ENCODE data around the gene ADM2. TPM values are rescaled to one million over a fixed set of nuclear protein-coding genes. Genes with fewer than 3 reads are reported as not detected.
A peak's percentile ranks its signal among the peaks of the same experiment; 100 is the strongest.

Gene ADM2
- total RNA-seq, 1 experiment from 2014 or later = 10.9 TPM

DNA sequence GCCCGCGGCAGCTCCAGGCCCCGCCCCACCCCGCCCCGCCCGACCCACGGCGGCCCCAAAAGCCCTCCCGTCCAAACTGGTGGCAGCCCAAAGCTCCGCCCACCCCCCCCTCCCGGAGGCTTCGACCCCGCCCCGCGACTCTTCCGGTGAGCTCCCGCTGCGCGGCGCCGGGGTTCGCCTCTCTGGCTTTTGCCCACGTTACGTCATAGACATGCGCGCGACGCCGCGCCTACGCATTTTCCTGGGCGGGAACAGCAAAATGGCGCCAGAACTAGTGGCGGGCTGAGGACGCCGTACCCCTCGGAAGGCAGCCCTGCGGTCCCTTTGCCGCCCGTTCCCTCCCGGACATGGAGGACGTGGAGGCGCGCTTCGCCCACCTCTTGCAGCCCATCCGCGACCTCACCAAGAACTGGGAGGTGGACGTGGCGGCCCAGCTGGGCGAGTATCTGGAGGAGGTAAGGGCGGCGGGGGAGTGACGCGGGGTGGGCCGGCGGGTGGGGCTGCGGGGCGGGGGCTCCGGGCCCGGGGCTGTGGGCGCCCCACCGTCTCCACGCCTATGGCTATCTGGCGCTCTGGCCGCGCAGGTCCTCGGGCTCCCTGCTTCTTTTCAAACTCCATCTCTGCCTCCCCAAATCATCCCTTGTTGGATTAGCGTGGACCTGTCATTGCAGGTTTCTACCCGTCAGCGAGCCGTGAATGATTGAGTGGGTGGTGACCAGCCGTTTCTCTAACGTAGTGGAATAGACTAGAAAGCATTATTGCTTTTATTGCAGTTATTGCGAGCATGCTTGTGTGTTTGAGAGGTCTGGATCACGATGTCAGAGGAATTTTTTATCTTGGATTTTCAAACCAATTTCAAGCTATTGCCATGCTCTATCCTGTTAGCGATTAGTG, 26.9 kb downstream of the ADM2 start, which contains the start of gene NCAPH2:
Gene NCAPH2, plus strand, starts transcription at position 234 of the 894 bp plus-strand sequence. Its CDS starts 114 bp downstream, at position 348.
- H3K27me3 Mint-ChIP-seq (ENCODE audit: low read depth) = no peaks in the 10 kb centered on the region
- ATAC-seq (peak; percentile 75), DNase-seq (ENCODE audit: low spot score) (peak; percentile 97)
- H3K36me3 Mint-ChIP-seq = no peaks in the 10 kb centered on the region
- no peaks in the 10 kb centered on the region for H3K9me3 Mint-ChIP-seq
- H3K4me3 Mint-ChIP-seq = peak within 1 kb of the TSS; percentile 93
- CTCF ChIA-PET = interaction anchor here (0.6 to 3.0 kb wide), 22 partner anchors 11 to 449 kb away, joined by 3 to 60 read pairs (median 4); partner anchors contain the start of genes ARSA, SCO2 and SYCE3
- peak within 1 kb of the TSS; percentile 98 for H3K27ac Mint-ChIP-seq
- POLR2A ChIA-PET = interaction anchor here (0.7 to 1.3 kb wide), 3 partner anchors 17 to 75 kb away, joined by 3 to 13 read pairs (median 6); partner anchors contain the start of genes CHKB and SCO2
- H3K4me1 Mint-ChIP-seq = peaks cover 10% of the 10 kb centered on the region
- TF ChIP-seq ZNF671 (CRISPR knock-in tag; IDR thresholded peaks at IDR 0.05) = no peak
- no peak for TF ChIP-seq NFATC4 (CRISPR knock-in tag; IDR thresholded peaks at IDR 0.05)
- no peak for TF ChIP-seq GTF2I (CRISPR knock-in tag; conservative IDR thresholded peaks at IDR 0.05)
- TF ChIP-seq ZNF263 (CRISPR knock-in tag; IDR thresholded peaks at IDR 0.05; ENCODE audit: low read depth) = no peak
- TF ChIP-seq, protein P1, sequence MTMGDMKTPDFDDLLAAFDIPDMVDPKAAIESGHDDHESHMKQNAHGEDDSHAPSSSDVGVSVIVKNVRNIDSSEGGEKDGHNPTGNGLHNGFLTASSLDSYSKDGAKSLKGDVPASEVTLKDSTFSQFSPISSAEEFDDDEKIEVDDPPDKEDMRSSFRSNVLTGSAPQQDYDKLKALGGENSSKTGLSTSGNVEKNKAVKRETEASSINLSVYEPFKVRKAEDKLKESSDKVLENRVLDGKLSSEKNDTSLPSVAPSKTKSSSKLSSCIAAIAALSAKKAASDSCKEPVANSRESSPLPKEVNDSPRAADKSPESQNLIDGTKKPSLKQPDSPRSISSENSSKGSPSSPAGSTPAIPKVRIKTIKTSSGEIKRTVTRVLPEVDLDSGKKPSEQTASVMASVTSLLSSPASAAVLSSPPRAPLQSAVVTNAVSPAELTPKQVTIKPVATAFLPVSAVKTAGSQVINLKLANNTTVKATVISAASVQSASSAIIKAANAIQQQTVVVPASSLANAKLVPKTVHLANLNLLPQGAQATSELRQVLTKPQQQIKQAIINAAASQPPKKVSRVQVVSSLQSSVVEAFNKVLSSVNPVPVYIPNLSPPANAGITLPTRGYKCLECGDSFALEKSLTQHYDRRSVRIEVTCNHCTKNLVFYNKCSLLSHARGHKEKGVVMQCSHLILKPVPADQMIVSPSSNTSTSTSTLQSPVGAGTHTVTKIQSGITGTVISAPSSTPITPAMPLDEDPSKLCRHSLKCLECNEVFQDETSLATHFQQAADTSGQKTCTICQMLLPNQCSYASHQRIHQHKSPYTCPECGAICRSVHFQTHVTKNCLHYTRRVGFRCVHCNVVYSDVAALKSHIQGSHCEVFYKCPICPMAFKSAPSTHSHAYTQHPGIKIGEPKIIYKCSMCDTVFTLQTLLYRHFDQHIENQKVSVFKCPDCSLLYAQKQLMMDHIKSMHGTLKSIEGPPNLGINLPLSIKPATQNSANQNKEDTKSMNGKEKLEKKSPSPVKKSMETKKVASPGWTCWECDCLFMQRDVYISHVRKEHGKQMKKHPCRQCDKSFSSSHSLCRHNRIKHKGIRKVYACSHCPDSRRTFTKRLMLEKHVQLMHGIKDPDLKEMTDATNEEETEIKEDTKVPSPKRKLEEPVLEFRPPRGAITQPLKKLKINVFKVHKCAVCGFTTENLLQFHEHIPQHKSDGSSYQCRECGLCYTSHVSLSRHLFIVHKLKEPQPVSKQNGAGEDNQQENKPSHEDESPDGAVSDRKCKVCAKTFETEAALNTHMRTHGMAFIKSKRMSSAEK (CRISPR knock-in tag; IDR thresholded peaks at IDR 0.05; ENCODE audit: borderline replicate concordance) = no peak
- TF ChIP-seq RORB (CRISPR knock-in tag; IDR thresholded peaks at IDR 0.05) = no peak
- TF ChIP-seq, protein P2, sequence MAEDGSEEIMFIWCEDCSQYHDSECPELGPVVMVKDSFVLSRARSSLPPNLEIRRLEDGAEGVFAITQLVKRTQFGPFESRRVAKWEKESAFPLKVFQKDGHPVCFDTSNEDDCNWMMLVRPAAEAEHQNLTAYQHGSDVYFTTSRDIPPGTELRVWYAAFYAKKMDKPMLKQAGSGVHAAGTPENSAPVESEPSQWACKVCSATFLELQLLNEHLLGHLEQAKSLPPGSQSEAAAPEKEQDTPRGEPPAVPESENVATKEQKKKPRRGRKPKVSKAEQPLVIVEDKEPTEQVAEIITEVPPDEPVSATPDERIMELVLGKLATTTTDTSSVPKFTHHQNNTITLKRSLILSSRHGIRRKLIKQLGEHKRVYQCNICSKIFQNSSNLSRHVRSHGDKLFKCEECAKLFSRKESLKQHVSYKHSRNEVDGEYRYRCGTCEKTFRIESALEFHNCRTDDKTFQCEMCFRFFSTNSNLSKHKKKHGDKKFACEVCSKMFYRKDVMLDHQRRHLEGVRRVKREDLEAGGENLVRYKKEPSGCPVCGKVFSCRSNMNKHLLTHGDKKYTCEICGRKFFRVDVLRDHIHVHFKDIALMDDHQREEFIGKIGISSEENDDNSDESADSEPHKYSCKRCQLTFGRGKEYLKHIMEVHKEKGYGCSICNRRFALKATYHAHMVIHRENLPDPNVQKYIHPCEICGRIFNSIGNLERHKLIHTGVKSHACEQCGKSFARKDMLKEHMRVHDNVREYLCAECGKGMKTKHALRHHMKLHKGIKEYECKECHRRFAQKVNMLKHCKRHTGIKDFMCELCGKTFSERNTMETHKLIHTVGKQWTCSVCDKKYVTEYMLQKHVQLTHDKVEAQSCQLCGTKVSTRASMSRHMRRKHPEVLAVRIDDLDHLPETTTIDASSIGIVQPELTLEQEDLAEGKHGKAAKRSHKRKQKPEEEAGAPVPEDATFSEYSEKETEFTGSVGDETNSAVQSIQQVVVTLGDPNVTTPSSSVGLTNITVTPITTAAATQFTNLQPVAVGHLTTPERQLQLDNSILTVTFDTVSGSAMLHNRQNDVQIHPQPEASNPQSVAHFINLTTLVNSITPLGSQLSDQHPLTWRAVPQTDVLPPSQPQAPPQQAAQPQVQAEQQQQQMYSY (CRISPR knock-in tag; IDR thresholded peaks at IDR 0.05) = no peak
- TF ChIP-seq SMAD4 (CRISPR knock-in tag; IDR thresholded peaks at IDR 0.05) = no peak
- TF ChIP-seq ELF4 (CRISPR knock-in tag; IDR thresholded peaks at IDR 0.05; ENCODE audit: low read depth) = no peak
- TF ChIP-seq ERG (CRISPR knock-in tag; IDR thresholded peaks at IDR 0.05) = no peak
- TF ChIP-seq CTCF (IDR thresholded peaks at IDR 0.05) = no peak
- TF ChIP-seq ZNF138 (CRISPR knock-in tag; conservative IDR thresholded peaks at IDR 0.05) = no peak
- no peak for TF ChIP-seq PREB (CRISPR knock-in tag; IDR thresholded peaks at IDR 0.05; ENCODE audit: borderline replicate concordance)
- TF ChIP-seq, protein P3, sequence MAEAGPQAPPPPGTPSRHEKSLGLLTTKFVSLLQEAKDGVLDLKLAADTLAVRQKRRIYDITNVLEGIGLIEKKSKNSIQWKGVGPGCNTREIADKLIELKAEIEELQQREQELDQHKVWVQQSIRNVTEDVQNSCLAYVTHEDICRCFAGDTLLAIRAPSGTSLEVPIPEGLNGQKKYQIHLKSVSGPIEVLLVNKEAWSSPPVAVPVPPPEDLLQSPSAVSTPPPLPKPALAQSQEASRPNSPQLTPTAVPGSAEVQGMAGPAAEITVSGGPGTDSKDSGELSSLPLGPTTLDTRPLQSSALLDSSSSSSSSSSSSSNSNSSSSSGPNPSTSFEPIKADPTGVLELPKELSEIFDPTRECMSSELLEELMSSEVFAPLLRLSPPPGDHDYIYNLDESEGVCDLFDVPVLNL (CRISPR knock-in tag; IDR thresholded peaks at IDR 0.05; ENCODE audit: borderline replicate concordance, low read depth) = peak; percentile 86
- TF ChIP-seq RELA (CRISPR knock-in tag; IDR thresholded peaks at IDR 0.05; ENCODE audit: borderline replicate concordance) = no peak
- TF ChIP-seq JAZF1 (CRISPR knock-in tag; IDR thresholded peaks at IDR 0.05) = no peak
- TF ChIP-seq TEAD4 (CRISPR knock-in tag; IDR thresholded peaks at IDR 0.05) = 0 out of 2 replicates have a peak, but pooled peaks have one; percentile 23
- TF ChIP-seq, protein P4, sequence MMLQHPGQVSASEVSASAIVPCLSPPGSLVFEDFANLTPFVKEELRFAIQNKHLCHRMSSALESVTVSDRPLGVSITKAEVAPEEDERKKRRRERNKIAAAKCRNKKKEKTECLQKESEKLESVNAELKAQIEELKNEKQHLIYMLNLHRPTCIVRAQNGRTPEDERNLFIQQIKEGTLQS (CRISPR knock-in tag; conservative IDR thresholded peaks at IDR 0.05) = 0 out of 2 replicates have a peak, but pooled peaks have one; percentile 23
- TF ChIP-seq ZNF317 (CRISPR knock-in tag; IDR thresholded peaks at IDR 0.05; ENCODE audit: borderline replicate concordance, low read depth) = no peak
